GM12892 (cell line): ENCODE data around the gene PRUNE2.

ENCODE experiments used
- POLR2A ChIP-seq: IDR thresholded peaks from 2 replicates; pipeline ENCODE4 v1.6.1; 2011; ENCODE audit warnings: low read depth, low read length, control low read depth
- POLR2AphosphoS5 ChIP-seq: IDR thresholded peaks from 2 replicates; pipeline ENCODE4 v1.6.1; 2011; ENCODE audit warnings: low read depth, low read length, control low read depth

GRCh38 chr9:76595645-76596044, 310.3 kb downstream of the PRUNE2 start:
- no peak for TF ChIP-seq POLR2A
- TF ChIP-seq POLR2AphosphoS5: no peak
